IMR-90 (cell line): ENCODE results near the gene ST7. TPM values are rescaled to one million over a fixed set of nuclear protein-coding genes. Genes with fewer than 3 reads are reported as not detected.

ENCODE experiments used
- ATAC-seq: fragments of 200-7000 bp; cut with Tn5 transposase; 2 replicates; pipeline ENCODE4 v1.9.1; 2020; ENCODE audit warnings: low read depth, mild to moderate bottlenecking, moderate library complexity
- BruUV-seq: library from RNA; stranded (reverse); fragments of 400-500 nt; replicated peaks from 2 replicates; lab custom pipeline; 2021; lab: Mats Ljungman, UMichigan
- CTCF ChIA-PET: fragments of 300-600 bp; formaldehyde crosslinking; extraction: SDS; loops from one replicate; lab custom pipeline; 2021; ENCODE audit warnings: antibody characterized with exemption; lab: Yijun Ruan, JAX
- POLR2A ChIA-PET: fragments of 300-600 bp; sonication (Branson Sonifier 250); formaldehyde crosslinking; loops from one replicate; lab custom pipeline; 2022; ENCODE audit warnings: antibody characterized with exemption; ENCODE audit not compliant: unreplicated experiment; lab: Charles Lee
- DNase-seq: peaks from one replicate; pipeline ENCODE4 v3.0.0; 2013
- H2AFZ ChIP-seq: replicated peaks from 2 replicates; pipeline ENCODE3; 2013; ENCODE audit warnings: low read length, mild to moderate bottlenecking; ENCODE audit not compliant: poor library complexity
- H2AK5ac ChIP-seq: 2 replicates; pipeline ENCODE4 v1.6.1; 2013; ENCODE audit warnings: low read depth, low read length, inconsistent platforms
- H2AK9ac ChIP-seq: replicated peaks from 2 replicates; pipeline ENCODE3; 2013; ENCODE audit warnings: mild to moderate bottlenecking, low read depth, low read length, moderate library complexity; ENCODE audit not compliant: poor library complexity
- H2BK120ac ChIP-seq: 2 replicates; pipeline ENCODE4 v1.6.1; 2013; ENCODE audit warnings: low read depth, low read length, inconsistent platforms
- H2BK15ac ChIP-seq: 3 replicates; pipeline ENCODE4 v1.6.1; 2013; ENCODE audit warnings: low read depth, low read length, inconsistent platforms
- H2BK20ac ChIP-seq: 2 replicates; pipeline ENCODE4 v1.6.1; 2013; ENCODE audit warnings: low read depth, mild to moderate bottlenecking, inconsistent platforms, low read length, moderate library complexity
- H2BK5ac ChIP-seq: 2 replicates; pipeline ENCODE4 v1.6.1; 2013; ENCODE audit warnings: mild to moderate bottlenecking, low read depth, low read length, inconsistent platforms; ENCODE audit not compliant: poor library complexity, severe bottlenecking
- H3K14ac ChIP-seq: replicated peaks from 2 replicates; pipeline ENCODE4 v1.6.1; 2013; ENCODE audit warnings: low read depth, low read length, inconsistent platforms
- H3K18ac ChIP-seq: 2 replicates; pipeline ENCODE4 v1.6.1; 2013; ENCODE audit warnings: low read depth, low read length, control low read depth
- H3K23ac ChIP-seq: 2 replicates; pipeline ENCODE4 v1.6.1; 2013; ENCODE audit warnings: low read depth, low read length, inconsistent platforms
- H3K27ac ChIP-seq: 2 replicates; pipeline ENCODE4 v1.5.1; 2013; ENCODE audit warnings: mild to moderate bottlenecking, control low read depth, low read length; ENCODE audit not compliant: insufficient read depth
- H3K27me3 ChIP-seq: 2 replicates; pipeline ENCODE4 v1.6.1; 2013; ENCODE audit warnings: low read length; ENCODE audit not compliant: control insufficient read depth, insufficient read depth
- H3K36me3 ChIP-seq: 2 replicates; pipeline ENCODE4 v1.6.1; 2013; ENCODE audit warnings: low read length, mixed read lengths; ENCODE audit not compliant: control insufficient read depth, insufficient read depth
- H3K4ac ChIP-seq: 2 replicates; pipeline ENCODE4 v1.6.1; 2013; ENCODE audit warnings: low read depth, low read length, inconsistent platforms
- H3K4me1 ChIP-seq: 2 replicates; pipeline ENCODE4 v1.6.1; 2013; ENCODE audit warnings: low read length, mixed read lengths; ENCODE audit not compliant: control insufficient read depth, insufficient read depth
- H3K4me2 ChIP-seq: 2 replicates; pipeline ENCODE4 v1.6.1; 2013; ENCODE audit warnings: low read depth, mild to moderate bottlenecking, control low read depth, low read length, moderate library complexity
- H3K4me3 ChIP-seq: 2 replicates; pipeline ENCODE4 v1.5.1; 2013; ENCODE audit warnings: low read depth, mild to moderate bottlenecking, control low read depth, low read length, moderate library complexity; ENCODE audit not compliant: insufficient read depth
- H3K56ac ChIP-seq: 2 replicates; pipeline ENCODE4 v1.6.1; 2013; ENCODE audit warnings: low read length, inconsistent platforms; ENCODE audit not compliant: insufficient read depth; ENCODE audit errors: extremely low read depth
- H3K79me1 ChIP-seq, 2 experiments: 2 replicates each; pipeline ENCODE4 v1.6.1; 2013; ENCODE audit warnings: low read length in 2 of 2, inconsistent platforms in 1 of 2, low read depth in 1 of 2
- H3K9ac ChIP-seq: 2 replicates; pipeline ENCODE4 v1.6.1; 2013; ENCODE audit warnings: low read depth, low read length, control low read depth
- H3K9me1 ChIP-seq: 2 replicates; pipeline ENCODE4 v1.6.1; 2013; ENCODE audit warnings: low read length, inconsistent platforms; ENCODE audit not compliant: insufficient read depth
- H3K9me3 ChIP-seq: 2 replicates; pipeline ENCODE4 v1.6.1; 2013; ENCODE audit warnings: low read length; ENCODE audit not compliant: control insufficient read depth, insufficient read depth
- H4K20me1 ChIP-seq: 2 replicates; pipeline ENCODE4 v1.6.1; 2013; ENCODE audit warnings: low read length, inconsistent platforms; ENCODE audit not compliant: insufficient read depth
- H4K5ac ChIP-seq: 2 replicates; pipeline ENCODE4 v1.6.1; 2013; ENCODE audit warnings: mild to moderate bottlenecking, low read depth, low read length, control low read depth
- H4K8ac ChIP-seq, 2 experiments: 2 replicates each; pipeline ENCODE4 v1.6.1; 2013; ENCODE audit warnings: low read depth in 2 of 2, low read length in 2 of 2, control low read depth in 1 of 2, inconsistent platforms in 1 of 2
- H4K91ac ChIP-seq: 2 replicates; pipeline ENCODE4 v1.6.1; 2013; ENCODE audit warnings: low read depth, low read length, inconsistent platforms; ENCODE audit not compliant: insufficient read depth
- CEBPB ChIP-seq: IDR thresholded peaks from 2 replicates; pipeline ENCODE4 v1.6.1; 2012; ENCODE audit warnings: low read depth, low read length, improper control_type of control experiment
- CHD1 ChIP-seq: IDR thresholded peaks from 2 replicates; pipeline ENCODE4 v1.6.1; 2012; ENCODE audit warnings: low read depth, low read length, improper control_type of control experiment
- ELK1 ChIP-seq: fragments of 150-350 bp; IDR thresholded peaks from 2 replicates; pipeline ENCODE4 v1.6.1; 2016; ENCODE audit warnings: low read depth, mild to moderate bottlenecking, low read length, moderate library complexity, borderline replicate concordance
- FOS ChIP-seq: fragments of 150-350 bp; IDR thresholded peaks from 2 replicates; pipeline ENCODE4 v1.6.1; 2016; ENCODE audit warnings: low read depth, low read length
- MAFK ChIP-seq: IDR thresholded peaks from 2 replicates; pipeline ENCODE4 v1.6.1; 2012; ENCODE audit warnings: low read depth, low read length, improper control_type of control experiment
- MXI1 ChIP-seq: IDR thresholded peaks from 2 replicates; pipeline ENCODE4 v1.6.1; 2012; ENCODE audit warnings: low read depth, mild to moderate bottlenecking, low read length, moderate library complexity, borderline replicate concordance
- NFE2L2 ChIP-seq: fragments of 150-350 bp; IDR thresholded peaks from 2 replicates; pipeline ENCODE4 v1.6.1; 2016; ENCODE audit warnings: low read depth, mild to moderate bottlenecking, low read length
- POLR2A ChIP-seq: IDR thresholded peaks from 2 replicates; pipeline ENCODE4 v1.6.1; 2012; ENCODE audit warnings: mild to moderate bottlenecking, low read depth, low read length
- RCOR1 ChIP-seq: IDR thresholded peaks from 2 replicates; pipeline ENCODE4 v1.6.1; 2012; ENCODE audit warnings: mild to moderate bottlenecking, low read length, improper control_type of control experiment; ENCODE audit not compliant: insufficient replicate concordance
- RFX5 ChIP-seq: IDR thresholded peaks from 2 replicates; pipeline ENCODE4 v1.8.0; 2012; ENCODE audit warnings: low read depth, mild to moderate bottlenecking, low read length, moderate library complexity
- SMC3 ChIP-seq: fragments of 150-350 bp; IDR thresholded peaks from 2 replicates; pipeline ENCODE4 v1.6.1; 2016; ENCODE audit warnings: low read depth, mild to moderate bottlenecking, antibody characterized with exemption, low read length, moderate library complexity
- USF2 ChIP-seq: fragments of 150-350 bp; IDR thresholded peaks from 2 replicates; pipeline ENCODE4 v1.6.1; 2017; ENCODE audit warnings: mild to moderate bottlenecking, antibody characterized with exemption, low read length, low read depth
- WGBS, 2 experiments: methylation state at CpG; one replicate each; pipeline versions ENCODE4 v1.1.5 to v1.1.7; 2013; ENCODE audit warnings: missing lambda C conversion rate in 2 of 2; ENCODE audit not compliant: insufficient read length in 1 of 2; ENCODE audit errors: extremely low coverage in 2 of 2; 5-methylcytosine and 5-hydroxymethylcytosine counted together
- dilution Hi-C: fragments of 300-500 bp; cut with HindIII; formaldehyde crosslinking; loops from one replicate; pipeline ENCODE4 v1.14.3; 2018; ENCODE audit warnings: low sequenced_read_pairs; ENCODE audit not compliant: unreplicated experiment
- in situ Hi-C: fragments of 300-500 bp; cut with MboI; formaldehyde crosslinking; loops from 3 replicates; pipeline ENCODE4 v1.14.3; 2019; ENCODE audit warnings: low sequenced_read_pairs, inconsistent platforms, mixed read lengths
- intact Hi-C: fragments of 100-400 bp; cut with micrococcal nuclease; formaldehyde crosslinking; loops from 2 replicates; pipeline ENCODE4 v1.10.0; 2022
- polyA plus RNA-seq, 3 experiments: library from polyadenylated mRNA; depleted of rRNA; stranded (reverse); fragments of >200 nt; gene quantifications; 2 replicates each; pipeline ENCODE4 v1.2.3, GENCODE V29; 2012; ENCODE audit warnings: low replicate concordance in 1 of 3
- total RNA-seq: library from RNA; depleted of rRNA; stranded (reverse); fragments of >200 nt; gene quantifications from 2 replicates; pipeline ENCODE4 v1.2.3, GENCODE V29; 2012

The ST7 gene
- total and polyA plus RNA-seq, 2 of the 4 experiments (the other 2 are of a cell fraction) = 18.6 to 26.0 TPM

- WGBS, 2 experiments = 100% methylated on average over 1 of the region's 5 CpGs; no CpG with 5 or more reads in 1 of the 2 experiments
These were observed 53.8 kb downstream of the ST7 start for GRCh38 chr7:117006907-117007684.

More at GRCh38 chr7:117006907-117007684, 53.8 kb downstream of the ST7 start:
- Histone ChIP-seq H3K4me2 (no peak overlapping the region), H3K79me1 (peaks cover 27 to 51% of the 10 kb centered on the region in 2 experiments), H3K56ac (no peak overlapping the region), H3K4ac (no peak overlapping the region), H3K9me1 (peaks cover 6% of the 10 kb centered on the region; the same call in 1 of the 2 replicates), H2BK120ac (no peak overlapping the region), H2BK20ac (peak overlapping the region; percentile 15; the same call in 1 of the 2 replicates), H2AK9ac (no peak overlapping the region), H2BK5ac (no peak overlapping the region), H2AFZ (no peak overlapping the region), H3K27ac (no peak overlapping the region), H3K23ac (no peak overlapping the region), H3K4me3 (no peak overlapping the region), H3K27me3 (no peaks in the 10 kb centered on the region), H4K20me1 (no peaks in the 10 kb centered on the region), H4K5ac (no peak overlapping the region), H3K18ac (no peak overlapping the region), H3K14ac (no peak overlapping the region), H3K9ac (no peak overlapping the region), H3K4me1 (peaks cover 4% of the 10 kb centered on the region; the same call in 1 of the 2 replicates), H2AK5ac (no peak overlapping the region), H2BK15ac (no peak overlapping the region; the same call in 2 of the 3 replicates), H4K8ac (no peak overlapping the region), H3K36me3 (no peaks in the 10 kb centered on the region), H4K91ac (no peak overlapping the region), H3K9me3 (no peaks in the 10 kb centered on the region)
- in situ Hi-C loops (no loop called here), dilution Hi-C loops (no loop called here), intact Hi-C loops (no loop called here)
- no TSS peak for BruUV-seq
- no peak for DNase-seq
- ChIA-PET CTCF (interaction anchor here (0.9 to 1.3 kb wide), 2 partner anchors 12 to 19 kb away, joined by 4 read pairs; no protein-coding TSS in a partner anchor), POLR2A (no interaction called here)
- ATAC-seq = no peak
- TF ChIP-seq MAFK (no peak), CHD1 (no peak), FOS (no peak), SMC3 (no peak), USF2 (no peak), RCOR1 (no peak), CEBPB (no peak), RFX5 (no peak), POLR2A (no peak), NFE2L2 (no peak), MXI1 (no peak), ELK1 (no peak)
